CD4-positive, alpha-beta T cell (primary cell): ENCODE results near the gene PRICKLE1. TPM values are rescaled to one million over a fixed set of nuclear protein-coding genes. Genes with fewer than 3 reads are reported as not detected.

Source experiments
- ATAC-seq: fragments of 200-7000 bp; cut with Tn5 transposase; one replicate; pipeline ENCODE4 v1.10.0; 2022; ENCODE audit warnings: mild to moderate bottlenecking; ENCODE audit not compliant: poor library complexity
- CTCF ChIA-PET: fragments of 350-600 bp; sonication (Branson Sonifier 250); formaldehyde crosslinking; loops from one replicate; lab custom pipeline; 2021; ENCODE audit warnings: antibody characterized with exemption, inconsistent platforms; lab: Charles Lee
- POLR2A ChIA-PET: fragments of 350-600 bp; sonication (Branson Sonifier 250); formaldehyde crosslinking; loops from one replicate; lab custom pipeline; 2021; ENCODE audit warnings: antibody characterized with exemption, inconsistent platforms; lab: Charles Lee
- DNase-seq, 14 experiments: peaks; one replicate each; pipeline ENCODE4 v3.0.0-alpha.2; 2013 to 2020; ENCODE audit warnings: mixed read lengths in 2 of 14
- H3K27ac ChIP-seq, 2 donors: one replicate each; pipeline versions ENCODE4 v1.5.1 to v1.7.0; 2013; ENCODE audit warnings: low read length in 2 of 2, low read depth in 1 of 2, mild to moderate bottlenecking in 1 of 2
- H3K27me3 ChIP-seq, 2 experiments: 1 replicate in 1 of 2; 2 replicates in 1 of 2; pipeline versions ENCODE4 v1.6.1 to v1.7.0; 2013; ENCODE audit warnings: low read length in 2 of 2, control low read depth in 1 of 2, mild to moderate bottlenecking in 1 of 2, moderate library complexity in 1 of 2; ENCODE audit not compliant: insufficient read depth in 2 of 2, control insufficient read depth in 1 of 2
- H3K36me3 ChIP-seq: one replicate; pipeline ENCODE4 v1.6.1; 2013; ENCODE audit warnings: low read length, control low read depth; ENCODE audit not compliant: insufficient read depth
- H3K4me1 ChIP-seq: one replicate; pipeline ENCODE4 v1.6.1; 2013; ENCODE audit warnings: low read length, control low read depth; ENCODE audit not compliant: insufficient read depth
- H3K4me3 ChIP-seq: one replicate; pipeline ENCODE4 v1.5.1; 2013; ENCODE audit warnings: mild to moderate bottlenecking, low read length, moderate library complexity
- H3K9me3 ChIP-seq, 2 experiments: 1 replicate in 1 of 2; 2 replicates in 1 of 2; pipeline versions ENCODE4 v1.6.1 to v1.7.0; 2013; ENCODE audit warnings: low read length in 2 of 2, mild to moderate bottlenecking in 2 of 2, control low read depth in 1 of 2, moderate library complexity in 1 of 2; ENCODE audit not compliant: control insufficient read depth in 1 of 2, insufficient read depth in 1 of 2
- H3K27ac Mint-ChIP-seq: one replicate; pipeline ENCODE4 v1.8.0; 2020; ENCODE audit warnings: mixed read lengths
- H3K27me3 Mint-ChIP-seq: one replicate; pipeline ENCODE4 v1.8.0; 2021; ENCODE audit warnings: mixed read lengths
- H3K36me3 Mint-ChIP-seq: one replicate; pipeline ENCODE4 v1.8.0; 2021; ENCODE audit warnings: low read depth, mixed read lengths
- H3K4me1 Mint-ChIP-seq: one replicate; pipeline ENCODE4 v1.8.0; 2021; ENCODE audit warnings: low read depth, mixed read lengths
- H3K4me3 Mint-ChIP-seq: one replicate; pipeline ENCODE4 v1.8.0; 2020; ENCODE audit warnings: mild to moderate bottlenecking, mixed read lengths
- H3K9me3 Mint-ChIP-seq: one replicate; pipeline ENCODE4 v1.8.0; 2020; ENCODE audit warnings: mixed read lengths
- CTCF ChIP-seq: fragments of 200-600 bp; IDR thresholded peaks from one replicate; pipeline ENCODE4 v1.8.0; 2022; ENCODE audit warnings: antibody characterized with exemption, mild to moderate bottlenecking
- intact Hi-C, 2 experiments: fragments of 100-400 bp; cut with DNase I in 1 of 2; cut with micrococcal nuclease in 1 of 2; formaldehyde crosslinking; loops; one replicate each; pipeline versions ENCODE4 v1.15.1 to v1.9.0; 2023 to 2025; cut with DNase I, micrococcal nuclease
- total RNA-seq, 174 experiments: library from RNA in 2 of 174; stranded (reverse) in 2 of 174; gene quantifications; one replicate each; pipeline ENCODE4 v1.2.3 and lab custom pipeline; 2021 to 2026

Gene PRICKLE1
- total RNA-seq, 2 experiments from 2014 or later = not detected

GRCh38 chr12:42492267-42492666 is 97.3 kb downstream of the PRICKLE1 start:
- intact Hi-C loops = no loop called here
- ATAC-seq = no peak

GRCh38 chr12:42490261-42490842 is 99.2 kb downstream of the PRICKLE1 start:
- Histone ChIP-seq H3K9me3 (no peaks in the 10 kb centered on the region), H3K4me1 (no peaks in the 10 kb centered on the region), H3K27me3 (peaks cover 5 to 21% of the 10 kb centered on the region in 2 experiments), H3K4me3 (no peak overlapping the region), H3K36me3 (no peaks in the 10 kb centered on the region), H3K27ac (no peak overlapping the region)
- no peak for DNase-seq
- Mint-ChIP-seq H3K4me1 (no peaks in the 10 kb centered on the region), H3K36me3 (no peaks in the 10 kb centered on the region), H3K27ac (no peak overlapping the region), H3K4me3 (no peak overlapping the region), H3K9me3 (no peaks in the 10 kb centered on the region), H3K27me3 (peaks cover 49% of the 10 kb centered on the region)
- POLR2A ChIA-PET = no interaction called here
- ATAC-seq = no peak
- intact Hi-C loops = no loop called here
- no peak for TF ChIP-seq CTCF
- CTCF ChIA-PET = no interaction called here

More at GRCh38 chr12:42492267-42492666, 97.3 kb downstream of the PRICKLE1 start:
- H3K9me3 ChIP-seq = no peaks in the 10 kb centered on the region
- H3K4me3 Mint-ChIP-seq = no peak overlapping the region
- no peak for DNase-seq
- TF ChIP-seq CTCF = no peak
- no peaks in the 10 kb centered on the region for H3K36me3 Mint-ChIP-seq
- H3K4me3 ChIP-seq = no peak overlapping the region
- H3K27me3 ChIP-seq = peaks cover 5 to 7% of the 10 kb centered on the region in 2 experiments
- H3K36me3 ChIP-seq = no peaks in the 10 kb centered on the region
- H3K4me1 ChIP-seq = no peaks in the 10 kb centered on the region
- ChIA-PET CTCF (no interaction called here), POLR2A (no interaction called here)
- no peaks in the 10 kb centered on the region for H3K9me3 Mint-ChIP-seq
- no peaks in the 10 kb centered on the region for H3K4me1 Mint-ChIP-seq
- H3K27me3 Mint-ChIP-seq = peaks cover 38% of the 10 kb centered on the region
- H3K27ac ChIP-seq = no peak overlapping the region
- no peak overlapping the region for H3K27ac Mint-ChIP-seq

- Histone ChIP-seq H3K27ac (no peak overlapping the region), H3K4me3 (no peak overlapping the region), H3K36me3 (no peaks in the 10 kb centered on the region), H3K4me1 (peaks cover 14% of the 10 kb centered on the region), H3K9me3 (no peaks in the 10 kb centered on the region), H3K27me3 (peaks cover 22 to 45% of the 10 kb centered on the region in 2 experiments)
- intact Hi-C loops = no loop called here
- H3K4me1 Mint-ChIP-seq = peaks cover 11% of the 10 kb centered on the region
- H3K36me3 Mint-ChIP-seq = no peaks in the 10 kb centered on the region
- ChIA-PET POLR2A (no interaction called here), CTCF (no interaction called here)
- H3K27ac Mint-ChIP-seq = no peak overlapping the region
- H3K27me3 Mint-ChIP-seq = peaks cover 71% of the 10 kb centered on the region
- ATAC-seq (no peak), DNase-seq (no peak)
- H3K9me3 Mint-ChIP-seq = no peaks in the 10 kb centered on the region
- TF ChIP-seq CTCF = no peak
- H3K4me3 Mint-ChIP-seq = no peak overlapping the region
Measured at GRCh38 chr12:42486407-42486806, 103.1 kb downstream of the PRICKLE1 start.
